Gastroesophageal sphincter (tissue), 4 donors: Measurements from ENCODE around the gene MYADML2. TPM values are rescaled to one million over a fixed set of nuclear protein-coding genes. Genes with fewer than 3 reads are reported as not detected.
A peak's percentile ranks its signal among the peaks of the same experiment; 100 is the strongest.

Experiments used
- ATAC-seq: fragments of 150-250 bp; one replicate; pipeline ENCODE4 v1.9.1; 2016; ENCODE audit warnings: mild to moderate bottlenecking, moderate library complexity
- H3K27ac ChIP-seq, 4 donors: fragments of 200-600 bp; sonication (generic) in 3 of 4; 1 replicate in 3 of 4; 2 replicates in 1 of 4; pipeline ENCODE4 v1.5.1; 2016 to 2019
- H3K27me3 ChIP-seq: fragments of 200-600 bp; sonication (generic); one replicate; pipeline ENCODE4 v1.5.1; 2019
- H3K36me3 ChIP-seq, 2 donors: fragments of 200-600 bp; sonication (generic); one replicate each; pipeline ENCODE4 v1.5.1; 2019; ENCODE audit warnings: control low read depth in 1 of 2
- H3K4me1 ChIP-seq, 3 donors: fragments of 200-600 bp; sonication (generic); 1 replicate in 2 of 3; 2 replicates in 1 of 3; pipeline ENCODE4 v1.5.1; 2016 to 2019; ENCODE audit warnings: control low read depth in 2 of 3
- H3K4me3 ChIP-seq, 2 donors: fragments of 200-600 bp; sonication (generic); one replicate each; pipeline ENCODE4 v1.5.1; 2019; ENCODE audit warnings: mild to moderate bottlenecking in 1 of 2, moderate library complexity in 1 of 2
- H3K9me3 ChIP-seq, 3 donors: fragments of 200-600 bp; sonication (generic); one replicate each; pipeline ENCODE4 v1.5.1; 2017 to 2019; ENCODE audit warnings: control low read depth in 2 of 3
- CTCF ChIP-seq, 4 experiments: fragments of 200-600 bp in 2 of 4; fragments of 450-650 bp in 2 of 4; sonication (generic) in 1 of 4; IDR thresholded peaks; one replicate each; pipeline ENCODE4 v1.5.1; 2017 to 2019; ENCODE audit warnings: antibody characterized with exemption in 4 of 4, mild to moderate bottlenecking in 2 of 4, moderate library complexity in 2 of 4
- EP300 ChIP-seq: sonication (generic); formaldehyde crosslinking; IDR thresholded peaks from one replicate; pipeline ENCODE4 v1.6.1; 2017; ENCODE audit warnings: antibody characterized with exemption, mild to moderate bottlenecking
- POLR2A ChIP-seq, 2 donors: fragments of 450-650 bp; IDR thresholded peaks; one replicate each; pipeline ENCODE4 v1.6.1; 2017; ENCODE audit warnings: antibody characterized with exemption in 2 of 2, mild to moderate bottlenecking in 2 of 2, moderate library complexity in 1 of 2
- POLR2AphosphoS5 ChIP-seq: sonication (generic); formaldehyde crosslinking; IDR thresholded peaks from one replicate; pipeline ENCODE4 v1.6.1; 2017; ENCODE audit warnings: antibody characterized with exemption
- WGBS, 2 donors: methylation state at CpG; one replicate each; pipeline ENCODE4 v1.1.5; 2018; ENCODE audit warnings: low coverage in 1 of 2; 5-methylcytosine and 5-hydroxymethylcytosine counted together
- total RNA-seq, 4 donors: library from RNA; depleted of rRNA; stranded (reverse); fragments of >200 nt; gene quantifications; one replicate each; pipeline ENCODE4 v1.1.0, GENCODE V29; 2016

The MYADML2 gene
- total RNA-seq, 4 donors from 2014 or later = not detected

DNA sequence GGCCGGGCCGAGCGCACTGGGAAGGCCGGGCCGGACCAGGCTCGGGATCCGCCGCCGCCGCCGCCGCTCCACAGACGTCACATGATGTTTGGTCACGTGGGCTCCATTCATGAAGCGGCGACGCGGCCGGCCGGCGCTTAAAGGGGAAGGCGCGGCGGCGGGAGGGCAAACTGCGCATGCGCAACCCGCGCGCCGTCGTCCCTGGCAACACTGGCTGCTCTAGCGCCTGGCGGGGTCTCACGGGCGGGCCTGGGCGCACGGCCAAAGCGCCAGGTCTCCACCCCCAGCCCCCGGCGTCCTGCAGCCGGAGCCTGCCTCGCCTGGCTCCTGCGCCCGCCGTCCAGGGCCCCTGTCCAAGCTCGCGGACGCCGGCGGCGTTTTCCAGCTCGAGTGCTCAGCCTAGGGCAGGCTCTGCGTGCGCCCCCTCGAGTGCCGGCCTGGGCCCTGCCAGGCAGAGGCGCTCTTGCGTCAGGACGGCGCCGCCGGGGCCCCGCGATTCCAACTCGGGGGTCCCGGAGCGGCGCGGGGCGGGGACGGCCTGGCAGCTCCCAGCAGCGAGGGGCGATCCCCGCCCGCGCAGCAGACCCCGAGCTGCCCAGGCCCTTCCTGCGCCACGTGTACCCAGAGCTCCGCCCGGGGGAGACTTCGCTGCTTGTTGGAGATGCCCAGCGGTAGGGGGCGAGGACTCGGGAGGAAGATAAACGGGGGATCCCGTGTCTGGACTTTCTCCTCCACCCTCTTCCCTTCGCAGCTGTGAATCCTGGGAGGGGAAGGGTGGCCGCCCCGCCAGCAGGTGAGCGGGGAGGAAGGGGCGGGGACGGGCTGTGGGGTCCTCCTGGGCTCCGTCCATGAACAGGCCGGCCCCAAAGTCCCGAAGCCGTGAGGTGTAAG is 19.1 kb downstream of the MYADML2 start, which contains the start of gene MAFG:
TSS of gene MAFG (minus strand) at position 83 of the 891 bp plus-strand sequence. CDS start 4,550 bp downstream, outside the sequence.
- peak; percentile 79 for ATAC-seq
- no peaks in the 10 kb centered on the region for H3K9me3 ChIP-seq
- WGBS, 2 donors = 4% methylated on average over 4 of the region's 98 CpGs; no CpG with 5 or more reads in 1 of the 2 donors
- peaks cover 0 to 49% (median 45%) of the 10 kb centered on the region in 3 donors for H3K4me1 ChIP-seq
- TF ChIP-seq CTCF (IDR thresholded peaks at IDR 0.05) (peak in 3 of 4 experiments; percentile 22 to 72 (median 28)), EP300 (no peak), POLR2AphosphoS5 (peak; percentile 35), POLR2A (IDR thresholded peaks at IDR 0.05) (peak; percentile 61 to 64)
- peaks cover 27% of the 10 kb centered on the region for H3K27me3 ChIP-seq
- peaks cover 0 to 1% of the 10 kb centered on the region in 2 donors for H3K36me3 ChIP-seq
- peak within 1 kb of the TSS; percentile 93 to 99 for H3K4me3 ChIP-seq
- H3K27ac ChIP-seq = peak within 1 kb of the TSS; percentile 90 to 99 (median 97)

GRCh38 chr17:81927152-81927652 is 19.8 kb downstream of the MYADML2 start:
- H3K27me3 ChIP-seq = peaks cover 27% of the 10 kb centered on the region
- TF ChIP-seq POLR2AphosphoS5 (no peak), POLR2A (IDR thresholded peaks at IDR 0.05) (no peak), EP300 (no peak), CTCF (IDR thresholded peaks at IDR 0.05) (no peak)
- H3K4me1 ChIP-seq = peaks cover 0 to 56% (median 49%) of the 10 kb centered on the region in 3 donors
- H3K36me3 ChIP-seq = peaks cover 0 to 8% of the 10 kb centered on the region in 2 donors
- H3K4me3 ChIP-seq = peak overlapping the region; percentile 93 to 99
- whole genome bisulfite sequencing, 2 donors = no CpG with 5 or more reads among the region's 78 CpGs
- H3K9me3 ChIP-seq = no peaks in the 10 kb centered on the region
- peak overlapping the region; percentile 90 to 99 (median 97) for H3K27ac ChIP-seq
- ATAC-seq = peak; percentile 27

DNA sequence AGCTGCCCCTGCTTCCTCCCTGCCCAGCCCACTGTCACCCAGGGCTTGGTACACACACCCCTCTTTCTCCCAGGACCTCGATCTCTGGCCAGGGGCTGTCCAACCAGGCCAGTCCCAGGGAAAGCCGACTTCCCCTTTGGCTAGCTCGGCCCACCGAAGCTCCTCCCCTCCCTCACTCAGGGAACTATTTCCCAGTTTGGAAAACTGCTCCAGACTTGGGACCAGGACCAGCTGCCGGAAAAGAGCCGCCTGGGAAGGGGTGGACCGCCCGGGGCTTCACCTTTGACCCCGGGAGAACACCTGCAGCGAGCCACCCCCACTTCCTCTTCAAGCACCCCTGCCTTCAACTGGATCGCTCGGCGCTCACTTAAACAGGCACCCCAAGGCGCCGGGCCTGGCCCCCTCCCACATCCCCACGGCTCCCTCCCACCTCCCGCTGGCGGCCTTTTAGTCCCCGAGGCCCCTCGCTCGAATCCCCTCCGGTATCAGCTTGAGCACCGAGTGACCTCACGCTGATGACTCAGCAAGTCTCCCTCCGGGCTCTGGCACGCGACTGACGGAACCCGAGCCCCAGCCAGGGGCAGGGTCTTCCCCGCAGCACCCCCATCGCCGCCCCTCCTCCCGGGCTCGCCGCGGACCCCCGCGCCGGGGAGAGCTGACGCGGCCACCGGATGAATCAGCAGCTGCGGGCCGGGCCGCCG is 20.4 kb downstream of the MYADML2 start:
- ATAC-seq = peak; percentile 61
- TF ChIP-seq CTCF (IDR thresholded peaks at IDR 0.05) (no peak), POLR2AphosphoS5 (peak; percentile 5), EP300 (no peak), POLR2A (IDR thresholded peaks at IDR 0.05) (no peak)
- Histone ChIP-seq H3K9me3 (no peaks in the 10 kb centered on the region), H3K4me3 (peak overlapping the region; percentile 93 to 99), H3K4me1 (peaks cover 0 to 61% (median 52%) of the 10 kb centered on the region in 3 donors), H3K36me3 (peaks cover 0 to 13% of the 10 kb centered on the region in 2 donors), H3K27ac (peak overlapping the region; percentile 90 to 99 (median 97)), H3K27me3 (peaks cover 21% of the 10 kb centered on the region)
- 1 to 2% methylated on average over 9 to 14 of the region's 46 CpGs for WGBS, 2 donors

GRCh38 chr17:81925860-81926450 is 21.1 kb downstream of the MYADML2 start:
- TF ChIP-seq CTCF (IDR thresholded peaks at IDR 0.05) (no peak), POLR2A (IDR thresholded peaks at IDR 0.05) (no peak), EP300 (no peak), POLR2AphosphoS5 (no peak)
- peaks cover 0 to 15% of the 10 kb centered on the region in 2 donors for H3K36me3 ChIP-seq
- H3K27ac ChIP-seq = peak overlapping the region; percentile 90 to 99 (median 97)
- H3K4me3 ChIP-seq = peak overlapping the region; percentile 93 to 99
- no peak for ATAC-seq
- no peaks in the 10 kb centered on the region for H3K9me3 ChIP-seq
- peaks cover 18% of the 10 kb centered on the region for H3K27me3 ChIP-seq
- WGBS, 2 donors = 58% methylated on average over 6 of the region's 10 CpGs; no CpG with 5 or more reads in 1 of the 2 donors
- peaks cover 0 to 67% (median 52%) of the 10 kb centered on the region in 3 donors for H3K4me1 ChIP-seq
